ENCODE data around the gene GPR171.

Gene GPR171

GRCh38 chr3:151230646-151231045, 27.6 kb upstream of the GPR171 start:
- no peaks in the 10 kb centered on the region for H3K9me3 ChIP-seq (ENCODE audit: control insufficient read depth, insufficient read depth, low read depth, low read length)
- TF ChIP-seq ZEB2 (tag by site-specific recombination; IDR thresholded peaks at IDR 0.05) (no peak), ZNF223 (tag by site-specific recombination; IDR thresholded peaks at IDR 0.05) (no peak), ZNF157 (tag by site-specific recombination; IDR thresholded peaks at IDR 0.05) (no peak), ZNF521 (tag by site-specific recombination; IDR thresholded peaks at IDR 0.05) (no peak), ZNF155 (tag by site-specific recombination; IDR thresholded peaks at IDR 0.05) (no peak), ZNF544 (tag by site-specific recombination; IDR thresholded peaks at IDR 0.05) (no peak), KLF10 (tag by site-specific recombination; IDR thresholded peaks at IDR 0.05) (no peak)
- CTCF ChIA-PET, result interaction anchor here (0.7 to 1.8 kb wide), 3 partner anchors 52 to 1407 kb away, joined by 3 to 9 read pairs (median 3); no protein-coding TSS in a partner anchor
- H3K4me1 ChIP-seq (ENCODE audit: control insufficient read depth, insufficient read depth, low read length), result no peaks in the 10 kb centered on the region
- no peaks in the 10 kb centered on the region for H3K36me3 ChIP-seq (ENCODE audit: control insufficient read depth in 2 of 2, insufficient read depth in 1 of 2, low read length in 2 of 2)
- H3K27ac ChIP-seq (ENCODE audit: extremely low read depth, low read depth, low read length), result no peak overlapping the region
- no peak overlapping the region for H3K4me3 ChIP-seq (ENCODE audit: low read depth, low read length)
- POLR2A ChIA-PET, result no interaction called here

GRCh38 chr3:151228666-151229040, 25.6 kb upstream of the GPR171 start:
- POLR2A ChIA-PET, result no interaction called here
- CTCF ChIA-PET, result interaction anchor here (0.6 to 3.1 kb wide), 18 partner anchors 9 to 660 kb away, joined by 3 to 32 read pairs (median 4); partner anchors contain the start of gene P2RY14

More at GRCh38 chr3:151228666-151229040, 25.6 kb upstream of the GPR171 start:
- Histone ChIP-seq H3K27ac (ENCODE audit: extremely low read depth, low read depth, low read length) (no peak overlapping the region), H3K9me3 (ENCODE audit: control insufficient read depth, insufficient read depth, low read depth, low read length) (no peaks in the 10 kb centered on the region), H3K36me3 (ENCODE audit: control insufficient read depth in 2 of 2, insufficient read depth in 1 of 2, low read length in 2 of 2) (no peaks in the 10 kb centered on the region), H3K4me1 (ENCODE audit: control insufficient read depth, insufficient read depth, low read length) (no peaks in the 10 kb centered on the region), H3K4me3 (ENCODE audit: low read depth, low read length) (no peak overlapping the region)
- TF ChIP-seq ZNF18 (tag by site-specific recombination; IDR thresholded peaks at IDR 0.05), result no peak
- no peak for TF ChIP-seq ZIC2 (tag by site-specific recombination; IDR thresholded peaks at IDR 0.05)
- TF ChIP-seq ZXDB (tag by site-specific recombination; IDR thresholded peaks at IDR 0.05), result no peak
- no peak for TF ChIP-seq ZNF596 (tag by site-specific recombination; IDR thresholded peaks at IDR 0.05)
- no peak for TF ChIP-seq RBAK (tag by site-specific recombination; IDR thresholded peaks at IDR 0.05)
- TF ChIP-seq ZNF366 (tag by site-specific recombination; conservative IDR thresholded peaks at IDR 0.05), result no peak
- no peak for TF ChIP-seq ZNF202 (tag by site-specific recombination; IDR thresholded peaks at IDR 0.05; ENCODE audit: borderline replicate concordance)
- no peak for TF ChIP-seq EGR2 (tag by site-specific recombination; IDR thresholded peaks at IDR 0.05; ENCODE audit: low read depth)
- TF ChIP-seq ZEB2 (tag by site-specific recombination; IDR thresholded peaks at IDR 0.05), result no peak
- TF ChIP-seq ZNF664 (tag by site-specific recombination; IDR thresholded peaks at IDR 0.05), result no peak
- TF ChIP-seq ZNF394 (tag by site-specific recombination; IDR thresholded peaks at IDR 0.05; ENCODE audit: borderline replicate concordance), result no peak
- TF ChIP-seq ZNF184 (tag by site-specific recombination; IDR thresholded peaks at IDR 0.05), result no peak
- TF ChIP-seq ZNF837 (tag by site-specific recombination; IDR thresholded peaks at IDR 0.05), result no peak
- no peak for TF ChIP-seq ZBTB49 (tag by site-specific recombination; IDR thresholded peaks at IDR 0.05; ENCODE audit: low read depth)
- no peak for TF ChIP-seq KLF17 (tag by site-specific recombination; IDR thresholded peaks at IDR 0.05)
- no peak for TF ChIP-seq KLF16 (tag by site-specific recombination; IDR thresholded peaks at IDR 0.05)

Data from HEK293 (cell line).